Type B pancreatic cell (in vitro differentiated cells): ENCODE data around the gene ELK3. TPM values are rescaled to one million over a fixed set of nuclear protein-coding genes. Genes with fewer than 3 reads are reported as not detected.

Experiments
- DNase-seq: peaks from one replicate; pipeline ENCODE4 v3.0.0; 2021; ENCODE audit warnings: mixed read lengths; ENCODE audit not compliant: unreplicated experiment; ENCODE audit errors: extremely low spot score
- H3K27ac Mint-ChIP-seq: 2 replicates; pipeline ENCODE4 v1.8.0; 2021; ENCODE audit warnings: mild to moderate bottlenecking, mixed read lengths
- H3K27me3 Mint-ChIP-seq: 2 replicates; pipeline ENCODE4 v1.8.0; 2021; ENCODE audit warnings: mixed read lengths
- H3K36me3 Mint-ChIP-seq: 2 replicates; pipeline ENCODE4 v1.8.0; 2021; ENCODE audit warnings: mixed read lengths
- H3K4me1 Mint-ChIP-seq: one replicate; pipeline ENCODE4 v1.8.0; 2021; ENCODE audit warnings: mixed read lengths; ENCODE audit not compliant: unreplicated experiment
- H3K4me3 Mint-ChIP-seq: 2 replicates; pipeline ENCODE4 v1.8.0; 2021; ENCODE audit warnings: mild to moderate bottlenecking, mixed read lengths
- H3K9me3 Mint-ChIP-seq: 2 replicates; pipeline ENCODE4 v1.8.0; 2021; ENCODE audit warnings: mixed read lengths
- total RNA-seq: library from RNA; stranded (reverse); gene quantifications from 2 replicates; pipeline ENCODE4 v1.2.1, GENCODE V29; 2021; ENCODE audit warnings: low replicate concordance
- TF ChIP-seq, protein P1 (sequence below): fragments of 200-600 bp; sonication (generic); conservative IDR thresholded peaks from 2 replicates; pipeline ENCODE4 v1.5.0; 2021; ENCODE audit warnings: antibody characterized with exemption, mild to moderate bottlenecking

The ELK3 gene
- total RNA-seq, 1 donor from 2014 or later: 17.6 TPM

DNA sequence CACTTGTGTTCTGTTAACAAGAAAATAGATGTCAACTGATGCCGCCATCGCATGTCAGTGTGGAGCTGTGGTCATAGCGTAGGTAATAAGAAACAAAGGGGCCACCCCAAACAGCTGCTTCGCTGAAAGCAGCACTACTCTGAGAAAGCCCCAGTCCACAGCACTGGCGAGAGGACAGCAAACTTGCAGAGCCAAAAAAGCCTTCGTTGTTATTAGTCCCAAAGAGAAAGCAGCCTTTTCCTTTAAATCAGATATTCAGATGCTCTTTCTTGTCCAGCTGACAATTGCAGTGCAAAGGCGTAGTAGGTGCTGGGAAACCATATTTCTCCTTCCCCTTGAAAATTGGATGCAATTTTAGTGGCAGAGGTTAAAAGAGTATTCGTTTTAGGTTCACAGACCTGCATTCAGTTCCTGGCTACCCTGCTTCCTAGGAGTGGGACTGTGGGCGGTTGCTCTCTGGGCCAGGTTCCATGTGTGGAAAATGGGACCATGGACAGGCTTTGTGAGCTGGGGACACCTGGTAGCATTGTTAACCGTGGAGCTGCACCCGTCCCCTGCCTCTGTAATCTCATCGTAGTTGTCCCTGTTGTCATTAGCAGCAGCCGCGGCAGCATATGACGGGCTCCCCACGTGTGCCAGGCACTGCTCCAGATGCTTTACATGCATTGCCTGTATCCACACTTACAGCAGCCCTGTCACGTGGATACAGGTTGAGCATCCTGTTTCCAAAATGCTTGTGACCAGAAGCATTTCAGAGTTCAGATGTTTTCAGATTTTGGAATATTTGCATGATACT, 54.2 kb downstream of the ELK3 start:
- no peak for DNase-seq
- H3K27ac Mint-ChIP-seq: no peak overlapping the region
- H3K36me3 Mint-ChIP-seq: peaks cover 41% of the 10 kb centered on the region
- no peak overlapping the region for H3K4me3 Mint-ChIP-seq
- H3K4me1 Mint-ChIP-seq: peaks cover 6% of the 10 kb centered on the region
- TF ChIP-seq, protein P1, sequence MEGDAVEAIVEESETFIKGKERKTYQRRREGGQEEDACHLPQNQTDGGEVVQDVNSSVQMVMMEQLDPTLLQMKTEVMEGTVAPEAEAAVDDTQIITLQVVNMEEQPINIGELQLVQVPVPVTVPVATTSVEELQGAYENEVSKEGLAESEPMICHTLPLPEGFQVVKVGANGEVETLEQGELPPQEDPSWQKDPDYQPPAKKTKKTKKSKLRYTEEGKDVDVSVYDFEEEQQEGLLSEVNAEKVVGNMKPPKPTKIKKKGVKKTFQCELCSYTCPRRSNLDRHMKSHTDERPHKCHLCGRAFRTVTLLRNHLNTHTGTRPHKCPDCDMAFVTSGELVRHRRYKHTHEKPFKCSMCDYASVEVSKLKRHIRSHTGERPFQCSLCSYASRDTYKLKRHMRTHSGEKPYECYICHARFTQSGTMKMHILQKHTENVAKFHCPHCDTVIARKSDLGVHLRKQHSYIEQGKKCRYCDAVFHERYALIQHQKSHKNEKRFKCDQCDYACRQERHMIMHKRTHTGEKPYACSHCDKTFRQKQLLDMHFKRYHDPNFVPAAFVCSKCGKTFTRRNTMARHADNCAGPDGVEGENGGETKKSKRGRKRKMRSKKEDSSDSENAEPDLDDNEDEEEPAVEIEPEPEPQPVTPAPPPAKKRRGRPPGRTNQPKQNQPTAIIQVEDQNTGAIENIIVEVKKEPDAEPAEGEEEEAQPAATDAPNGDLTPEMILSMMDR: no peak
- no peaks in the 10 kb centered on the region for H3K27me3 Mint-ChIP-seq
- H3K9me3 Mint-ChIP-seq: peaks cover 5% of the 10 kb centered on the region

DNA sequence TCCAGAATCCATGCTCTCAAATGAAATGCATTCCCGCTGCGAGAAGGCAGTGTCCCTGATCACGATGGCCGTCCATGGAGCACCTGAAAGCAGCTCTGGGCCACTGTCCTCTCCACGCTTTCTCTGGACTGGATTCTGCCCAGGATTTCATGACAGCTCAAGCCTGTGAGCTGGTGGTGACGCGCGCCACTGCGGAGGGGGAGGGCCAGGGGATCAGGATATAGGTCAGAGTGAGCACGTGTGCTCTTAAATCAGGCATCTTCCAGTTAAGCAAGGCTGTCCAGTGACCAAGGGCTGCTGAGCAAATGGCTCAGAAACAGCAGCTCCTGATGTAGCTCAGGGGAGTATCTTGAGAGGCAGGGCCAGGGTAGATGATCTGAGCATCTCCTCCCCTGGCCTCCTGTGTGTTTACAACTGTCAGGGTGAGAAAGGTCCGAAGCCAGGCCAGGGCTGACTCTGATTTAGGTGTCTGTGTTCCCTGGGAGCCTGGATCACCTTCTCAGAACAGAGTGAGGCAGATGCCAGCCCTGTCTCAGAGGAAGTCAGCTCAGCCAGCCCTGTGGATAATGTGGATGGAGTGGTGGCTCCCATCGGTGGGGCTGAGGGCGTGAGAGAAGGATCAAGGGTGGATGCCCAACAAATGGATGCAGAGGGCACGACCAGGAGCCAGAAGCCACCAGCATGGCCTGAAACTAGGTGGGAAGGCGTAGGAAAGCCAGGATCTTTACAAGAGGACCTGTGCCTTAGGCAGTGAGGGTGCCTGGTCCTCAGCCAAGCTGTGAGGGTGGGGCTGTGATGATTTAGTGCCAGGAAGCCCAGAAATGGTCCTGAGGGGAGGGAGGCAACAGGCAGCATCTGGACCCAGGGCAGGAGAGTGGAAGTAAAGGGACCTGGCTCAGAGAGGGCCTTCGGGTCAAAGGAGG, 55.3 kb downstream of the ELK3 start:
- Mint-ChIP-seq H3K4me1 (peaks cover 9% of the 10 kb centered on the region), H3K9me3 (peaks cover 5% of the 10 kb centered on the region), H3K27ac (no peak overlapping the region), H3K4me3 (no peak overlapping the region), H3K27me3 (no peaks in the 10 kb centered on the region), H3K36me3 (peaks cover 41% of the 10 kb centered on the region)
- peak; percentile 60 for DNase-seq
- TF ChIP-seq, protein P1: no peak

DNA sequence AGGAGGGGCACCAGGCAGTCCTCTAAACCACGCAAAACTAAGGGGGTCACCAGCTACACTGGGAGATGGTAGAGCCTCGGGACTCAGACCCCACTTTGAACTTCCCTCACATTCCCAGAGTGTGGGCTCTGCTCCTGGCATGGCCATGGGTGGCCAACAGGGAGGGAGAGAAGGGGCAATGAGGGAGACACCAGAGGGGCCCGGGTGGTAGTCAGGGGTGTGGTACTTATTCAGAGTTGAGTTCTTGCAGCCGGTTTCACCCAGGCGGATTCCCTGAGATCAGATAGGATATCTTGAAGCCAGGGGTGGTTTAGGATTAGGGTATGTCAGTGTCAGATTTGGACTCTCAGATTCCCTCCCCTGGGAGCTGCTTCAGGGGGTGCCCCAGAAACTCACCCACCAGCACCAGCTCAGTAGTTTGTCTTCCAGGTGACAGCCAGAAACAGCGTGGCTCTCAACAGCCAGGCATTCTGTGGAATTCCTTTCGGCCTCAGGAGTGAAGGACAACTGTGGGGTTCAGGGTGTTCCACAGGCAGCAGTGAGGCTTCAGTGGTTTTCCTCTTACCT, 56.0 kb downstream of the ELK3 start:
- H3K36me3 Mint-ChIP-seq: peaks cover 44% of the 10 kb centered on the region
- no peak overlapping the region for H3K4me3 Mint-ChIP-seq
- peaks cover 10% of the 10 kb centered on the region for H3K4me1 Mint-ChIP-seq
- peaks cover 5% of the 10 kb centered on the region for H3K9me3 Mint-ChIP-seq
- H3K27me3 Mint-ChIP-seq: no peaks in the 10 kb centered on the region
- no peak overlapping the region for H3K27ac Mint-ChIP-seq
- TF ChIP-seq, protein P1: no peak
- DNase-seq: peak; percentile 34

DNA sequence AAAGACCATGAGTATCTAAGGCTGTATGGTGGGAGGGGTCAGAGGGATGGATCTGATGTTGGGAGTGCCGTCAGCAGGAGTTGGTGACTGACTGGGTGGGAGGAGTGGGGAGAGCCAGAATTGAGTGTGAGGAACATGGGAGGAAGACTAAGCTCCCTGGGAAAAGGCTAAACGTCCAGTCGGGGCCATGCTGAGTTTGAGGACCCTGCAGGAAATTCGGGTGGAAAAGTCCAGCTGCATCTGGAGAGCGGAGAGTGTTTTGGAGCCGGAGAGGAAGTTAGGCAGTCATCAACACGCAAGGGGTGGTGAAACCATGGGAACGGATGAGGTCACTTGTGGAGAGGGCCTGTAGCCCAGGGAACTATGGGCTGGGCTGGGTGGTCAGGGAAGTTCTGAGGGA, 60.9 kb downstream of the ELK3 start:
- H3K4me3 Mint-ChIP-seq: no peak overlapping the region
- TF ChIP-seq, protein P1: no peak
- H3K4me1 Mint-ChIP-seq: peaks cover 8% of the 10 kb centered on the region
- no peak for DNase-seq
- peaks cover 5% of the 10 kb centered on the region for H3K9me3 Mint-ChIP-seq
- H3K27me3 Mint-ChIP-seq: no peaks in the 10 kb centered on the region
- H3K27ac Mint-ChIP-seq: peak overlapping the region; percentile 73
- peaks cover 32% of the 10 kb centered on the region for H3K36me3 Mint-ChIP-seq

DNA sequence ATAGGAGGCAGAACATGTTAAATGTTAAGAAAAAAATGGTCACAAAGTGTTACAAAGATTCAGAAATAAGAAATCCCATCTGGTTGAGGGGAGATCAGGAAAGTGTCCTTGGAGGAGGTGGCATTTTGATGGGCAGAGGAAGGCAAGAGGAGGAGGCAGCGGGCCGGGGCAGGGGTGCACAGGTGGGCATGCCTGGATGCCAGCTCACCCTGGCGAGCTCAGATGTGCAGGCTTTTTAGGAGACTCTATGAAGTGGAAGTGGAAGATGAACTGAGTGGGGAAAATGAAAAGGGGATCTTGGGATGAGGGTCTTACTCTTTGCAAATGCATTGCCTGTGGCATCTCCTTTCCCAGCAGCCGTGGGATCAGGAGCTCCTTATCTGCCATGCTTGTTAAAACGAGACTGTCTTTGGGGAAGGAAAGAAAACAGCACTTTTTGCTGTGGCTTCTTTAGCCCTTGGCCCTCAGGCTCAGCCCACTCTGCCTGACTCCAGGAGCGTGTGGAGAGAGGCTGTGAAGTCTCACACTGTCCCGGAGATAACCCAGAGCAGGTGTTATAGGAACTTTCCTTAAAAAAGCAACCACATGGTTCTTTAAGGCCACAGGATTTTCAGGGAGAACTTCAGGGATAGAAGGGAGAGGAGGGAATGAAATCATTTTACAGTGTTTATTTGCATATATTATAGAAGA, 62.6 kb downstream of the ELK3 start:
- peaks cover 32% of the 10 kb centered on the region for H3K36me3 Mint-ChIP-seq
- TF ChIP-seq, protein P1: no peak
- peaks cover 8% of the 10 kb centered on the region for H3K4me1 Mint-ChIP-seq
- no peak for DNase-seq
- H3K9me3 Mint-ChIP-seq: peaks cover 5% of the 10 kb centered on the region
- H3K27me3 Mint-ChIP-seq: no peaks in the 10 kb centered on the region
- H3K27ac Mint-ChIP-seq: no peak overlapping the region
- no peak overlapping the region for H3K4me3 Mint-ChIP-seq
